Astrocyte (in vitro differentiated cells and primary cell): ENCODE data around the gene GPNMB. TPM values are rescaled to one million over a fixed set of nuclear protein-coding genes. Genes with fewer than 3 reads are reported as not detected.

Experiments
- DNase-seq: peaks from one replicate; pipeline ENCODE4 v3.0.0-alpha.2; 2010; ENCODE audit warnings: low read depth
- FAIRE-seq: peaks from 2 replicates; lab custom pipeline; 2011; peaks lifted over from hg19 to GRCh38; lab: Jason Lieb, UNC
- H2AFZ ChIP-seq: 2 replicates; pipeline ENCODE4 v1.6.0; 2012; ENCODE audit warnings: low read depth, low read length, inconsistent platforms
- H3K27ac ChIP-seq: 2 replicates; pipeline ENCODE4 v1.5.1; 2011; ENCODE audit warnings: low read depth, low read length, inconsistent platforms
- H3K27me3 ChIP-seq: 2 replicates; pipeline ENCODE4 v1.6.0; 2011; ENCODE audit warnings: low read length, inconsistent platforms; ENCODE audit not compliant: insufficient read depth
- H3K36me3 ChIP-seq: 2 replicates; pipeline ENCODE4 v1.5.1; 2011; ENCODE audit warnings: low read length, inconsistent platforms; ENCODE audit not compliant: insufficient read depth
- H3K4me1 ChIP-seq: 2 replicates; pipeline ENCODE4 v1.5.1; 2011; ENCODE audit warnings: low read length, inconsistent platforms; ENCODE audit not compliant: insufficient read depth
- H3K4me2 ChIP-seq: 2 replicates; pipeline ENCODE4 v1.6.0; 2012; ENCODE audit warnings: low read length, inconsistent platforms
- H3K4me3 ChIP-seq: 2 replicates; pipeline ENCODE4 v1.5.1; 2011; ENCODE audit warnings: low read depth, mild to moderate bottlenecking, low read length, inconsistent platforms; ENCODE audit not compliant: insufficient read depth
- H3K79me2 ChIP-seq: 2 replicates; pipeline ENCODE4 v1.6.0; 2012; ENCODE audit warnings: mild to moderate bottlenecking, low read length, inconsistent platforms; ENCODE audit not compliant: insufficient read depth
- H3K9ac ChIP-seq: 2 replicates; pipeline ENCODE4 v1.6.0; 2012; ENCODE audit warnings: mild to moderate bottlenecking, low read length, inconsistent platforms
- H3K9me3 ChIP-seq: 2 replicates; pipeline ENCODE4 v1.5.1; 2012; ENCODE audit warnings: low read depth, mild to moderate bottlenecking, low read length, inconsistent platforms; ENCODE audit not compliant: insufficient read depth
- H4K20me1 ChIP-seq: 2 replicates; pipeline ENCODE4 v1.6.0; 2012; ENCODE audit warnings: low read length, inconsistent platforms; ENCODE audit not compliant: insufficient read depth
- H3K27ac Mint-ChIP-seq: one replicate; pipeline ENCODE4 v1.8.0; 2021; ENCODE audit warnings: mild to moderate bottlenecking, mixed read lengths; ENCODE audit not compliant: unreplicated experiment
- H3K27me3 Mint-ChIP-seq: one replicate; pipeline ENCODE4 v1.8.0; 2021; ENCODE audit warnings: low read depth, mixed read lengths; ENCODE audit not compliant: unreplicated experiment
- H3K36me3 Mint-ChIP-seq: one replicate; pipeline ENCODE4 v1.8.0; 2021; ENCODE audit warnings: low read depth, mixed read lengths; ENCODE audit not compliant: unreplicated experiment
- H3K4me1 Mint-ChIP-seq: one replicate; pipeline ENCODE4 v1.8.0; 2021; ENCODE audit warnings: low read depth, mixed read lengths; ENCODE audit not compliant: unreplicated experiment
- H3K4me3 Mint-ChIP-seq: one replicate; pipeline ENCODE4 v1.8.0; 2021; ENCODE audit warnings: mild to moderate bottlenecking, moderate library complexity, mixed read lengths; ENCODE audit not compliant: unreplicated experiment
- H3K9me3 Mint-ChIP-seq: one replicate; pipeline ENCODE4 v1.8.0; 2021; ENCODE audit warnings: mild to moderate bottlenecking, mixed read lengths; ENCODE audit not compliant: unreplicated experiment
- EZH2 ChIP-seq: IDR thresholded peaks from 2 replicates; pipeline ENCODE4 v1.6.1; 2012; ENCODE audit warnings: mild to moderate bottlenecking, low read length, inconsistent platforms; ENCODE audit not compliant: insufficient read depth
- total RNA-seq: library from RNA; stranded (reverse); gene quantifications from 2 replicates; pipeline ENCODE4 v1.2.1, GENCODE V29; 2021
- TF ChIP-seq, protein P1 (sequence below): IDR thresholded peaks from 2 replicates; pipeline ENCODE4 v1.5.1; 2011; ENCODE audit warnings: low read depth, mild to moderate bottlenecking, inconsistent platforms, low read length, moderate library complexity; ENCODE audit not compliant: insufficient read depth

Gene GPNMB
- total RNA-seq, 1 donor from 2014 or later, result 0.91 TPM

DNA sequence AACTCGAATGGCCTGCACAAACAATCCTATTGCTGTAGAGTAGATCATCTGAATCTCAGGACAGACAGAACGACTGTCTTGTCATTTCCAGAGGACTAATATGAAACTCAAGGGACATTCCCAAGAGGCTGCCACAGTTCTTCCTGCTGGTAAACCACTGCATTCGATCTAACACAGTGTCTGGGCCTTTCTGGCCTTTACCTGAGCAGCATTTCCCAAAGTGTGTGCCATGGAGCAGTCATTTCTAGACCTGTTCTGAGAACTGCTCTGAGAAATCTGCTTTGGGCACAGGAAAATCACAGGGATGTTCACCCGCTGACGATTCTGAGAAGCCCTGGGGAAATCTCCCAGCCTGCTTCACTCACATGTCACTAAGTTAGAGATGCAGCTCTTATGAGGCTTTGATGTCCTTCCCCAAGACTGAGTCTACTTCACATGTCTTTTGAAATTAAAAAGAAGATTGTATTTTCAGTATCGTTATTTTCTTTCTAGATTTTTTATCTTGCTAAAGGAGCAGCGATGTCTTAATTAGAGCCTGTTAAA lies 18.4 kb downstream of the GPNMB start:
- H3K4me3 ChIP-seq, result no peak overlapping the region
- TF ChIP-seq EZH2, result no peak
- TF ChIP-seq, protein P1, sequence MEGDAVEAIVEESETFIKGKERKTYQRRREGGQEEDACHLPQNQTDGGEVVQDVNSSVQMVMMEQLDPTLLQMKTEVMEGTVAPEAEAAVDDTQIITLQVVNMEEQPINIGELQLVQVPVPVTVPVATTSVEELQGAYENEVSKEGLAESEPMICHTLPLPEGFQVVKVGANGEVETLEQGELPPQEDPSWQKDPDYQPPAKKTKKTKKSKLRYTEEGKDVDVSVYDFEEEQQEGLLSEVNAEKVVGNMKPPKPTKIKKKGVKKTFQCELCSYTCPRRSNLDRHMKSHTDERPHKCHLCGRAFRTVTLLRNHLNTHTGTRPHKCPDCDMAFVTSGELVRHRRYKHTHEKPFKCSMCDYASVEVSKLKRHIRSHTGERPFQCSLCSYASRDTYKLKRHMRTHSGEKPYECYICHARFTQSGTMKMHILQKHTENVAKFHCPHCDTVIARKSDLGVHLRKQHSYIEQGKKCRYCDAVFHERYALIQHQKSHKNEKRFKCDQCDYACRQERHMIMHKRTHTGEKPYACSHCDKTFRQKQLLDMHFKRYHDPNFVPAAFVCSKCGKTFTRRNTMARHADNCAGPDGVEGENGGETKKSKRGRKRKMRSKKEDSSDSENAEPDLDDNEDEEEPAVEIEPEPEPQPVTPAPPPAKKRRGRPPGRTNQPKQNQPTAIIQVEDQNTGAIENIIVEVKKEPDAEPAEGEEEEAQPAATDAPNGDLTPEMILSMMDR, result no peak
- H3K36me3 ChIP-seq, result no peaks in the 10 kb centered on the region
- Mint-ChIP-seq H3K27ac (no peak overlapping the region), H3K4me3 (no peak overlapping the region), H3K27me3 (peaks cover 3% of the 10 kb centered on the region), H3K9me3 (no peaks in the 10 kb centered on the region), H3K36me3 (no peaks in the 10 kb centered on the region), H3K4me1 (no peaks in the 10 kb centered on the region)
- H4K20me1 ChIP-seq, result no peaks in the 10 kb centered on the region
- no peak overlapping the region for H3K4me2 ChIP-seq
- no peaks in the 10 kb centered on the region for H3K9me3 ChIP-seq
- peaks cover under 1% of the 10 kb centered on the region for H3K27me3 ChIP-seq
- H3K79me2 ChIP-seq, result no peaks in the 10 kb centered on the region
- H3K9ac ChIP-seq, result no peak overlapping the region
- DNase-seq (no peak), FAIRE-seq (no peak)
- no peaks in the 10 kb centered on the region for H3K4me1 ChIP-seq
- no peak overlapping the region for H2AFZ ChIP-seq
- H3K27ac ChIP-seq, result no peak overlapping the region

DNA sequence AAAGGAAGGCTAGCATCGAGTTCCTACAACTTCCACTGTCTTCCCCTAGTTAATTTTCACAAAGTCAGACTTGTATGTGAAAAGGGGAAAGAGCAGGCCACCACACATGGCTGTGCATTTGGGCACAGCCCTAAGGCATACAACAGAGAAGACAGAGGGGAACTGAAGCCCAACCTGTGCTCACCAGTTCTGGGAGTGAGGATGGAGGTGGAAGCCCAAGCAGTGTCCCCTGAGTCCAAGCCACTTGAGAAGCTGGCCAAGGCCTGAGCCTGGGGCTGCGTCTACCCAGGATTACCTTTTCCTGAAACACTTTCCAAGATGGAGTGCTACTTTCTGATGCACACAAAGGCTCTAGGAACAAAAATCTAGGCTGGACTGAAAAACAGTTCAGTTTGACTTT lies 20.3 kb downstream of the GPNMB start:
- no peak overlapping the region for H3K9ac ChIP-seq
- Mint-ChIP-seq H3K4me3 (no peak overlapping the region), H3K4me1 (no peaks in the 10 kb centered on the region), H3K27ac (no peak overlapping the region), H3K27me3 (peaks cover 13% of the 10 kb centered on the region), H3K36me3 (no peaks in the 10 kb centered on the region), H3K9me3 (no peaks in the 10 kb centered on the region)
- no peak overlapping the region for H2AFZ ChIP-seq
- no peak for FAIRE-seq
- H3K27me3 ChIP-seq, result peaks cover 15% of the 10 kb centered on the region
- no peak overlapping the region for H3K4me2 ChIP-seq
- no peak for TF ChIP-seq EZH2
- TF ChIP-seq, protein P1, result no peak
- H3K9me3 ChIP-seq, result no peaks in the 10 kb centered on the region
- H3K79me2 ChIP-seq, result no peaks in the 10 kb centered on the region
- H3K4me3 ChIP-seq, result no peak overlapping the region
- no peak overlapping the region for H3K27ac ChIP-seq
- no peaks in the 10 kb centered on the region for H3K36me3 ChIP-seq
- no peaks in the 10 kb centered on the region for H3K4me1 ChIP-seq
- H4K20me1 ChIP-seq, result no peaks in the 10 kb centered on the region
- no peak for DNase-seq

DNA sequence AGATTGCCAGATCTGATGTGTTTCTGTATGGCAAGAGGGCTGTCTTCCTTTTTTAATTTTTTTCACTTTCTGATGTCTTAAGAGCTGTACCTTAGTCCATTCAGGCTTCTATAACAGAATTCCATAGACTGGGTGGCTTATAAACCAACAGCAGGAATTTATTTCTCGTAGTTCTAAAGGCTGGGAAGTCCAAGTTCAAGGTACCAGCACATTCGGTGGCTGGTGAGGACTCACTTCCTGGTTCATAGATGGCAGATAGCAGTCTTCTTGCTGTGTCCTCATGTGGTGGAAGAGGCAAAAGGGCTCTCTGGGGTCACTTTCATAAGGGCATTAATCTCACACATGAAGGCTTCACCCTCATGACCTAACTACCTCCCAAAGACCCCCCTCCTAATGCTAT lies 20.8 kb downstream of the GPNMB start:
- no peaks in the 10 kb centered on the region for H3K9me3 Mint-ChIP-seq
- H3K36me3 Mint-ChIP-seq, result no peaks in the 10 kb centered on the region
- no peaks in the 10 kb centered on the region for H3K4me1 ChIP-seq
- no peak overlapping the region for H3K4me2 ChIP-seq
- DNase-seq (no peak), FAIRE-seq (no peak)
- no peaks in the 10 kb centered on the region for H3K79me2 ChIP-seq
- no peak overlapping the region for H3K27ac Mint-ChIP-seq
- H3K4me3 ChIP-seq, result no peak overlapping the region
- no peaks in the 10 kb centered on the region for H3K4me1 Mint-ChIP-seq
- peaks cover 19% of the 10 kb centered on the region for H3K27me3 ChIP-seq
- H3K27me3 Mint-ChIP-seq, result peaks cover 13% of the 10 kb centered on the region
- H3K4me3 Mint-ChIP-seq, result no peak overlapping the region
- no peak for TF ChIP-seq EZH2
- TF ChIP-seq, protein P1, result no peak
- H2AFZ ChIP-seq, result no peak overlapping the region
- H3K36me3 ChIP-seq, result no peaks in the 10 kb centered on the region
- no peaks in the 10 kb centered on the region for H4K20me1 ChIP-seq
- no peak overlapping the region for H3K27ac ChIP-seq
- H3K9me3 ChIP-seq, result no peaks in the 10 kb centered on the region
- no peak overlapping the region for H3K9ac ChIP-seq
